ENCODE results near the gene UVRAG. TPM values are rescaled to one million over a fixed set of nuclear protein-coding genes. Genes with fewer than 3 reads are reported as not detected.

Gene UVRAG
- total RNA-seq, 1 donor from 2014 or later, result 24.7 TPM

DNA sequence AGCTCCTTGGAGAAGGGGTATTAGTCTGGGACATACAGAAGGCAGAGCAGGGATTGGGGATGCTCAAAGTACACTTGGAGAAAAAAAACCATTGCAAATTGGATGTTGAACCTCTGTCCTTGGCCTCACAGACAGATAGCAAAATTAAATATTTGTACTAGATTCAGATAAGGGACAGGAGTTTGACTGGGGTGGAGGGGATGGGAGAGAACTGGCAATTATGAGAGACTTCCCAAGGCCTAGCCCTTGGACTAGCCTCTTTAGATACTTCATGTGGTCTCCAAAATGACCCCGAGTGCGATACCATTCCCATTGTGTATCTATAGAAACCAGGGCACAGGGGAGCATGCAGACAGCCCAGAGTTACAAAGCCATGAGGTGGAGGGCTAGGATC, 30.9 kb upstream of the UVRAG start:
- no peak for DNase-seq

DNA sequence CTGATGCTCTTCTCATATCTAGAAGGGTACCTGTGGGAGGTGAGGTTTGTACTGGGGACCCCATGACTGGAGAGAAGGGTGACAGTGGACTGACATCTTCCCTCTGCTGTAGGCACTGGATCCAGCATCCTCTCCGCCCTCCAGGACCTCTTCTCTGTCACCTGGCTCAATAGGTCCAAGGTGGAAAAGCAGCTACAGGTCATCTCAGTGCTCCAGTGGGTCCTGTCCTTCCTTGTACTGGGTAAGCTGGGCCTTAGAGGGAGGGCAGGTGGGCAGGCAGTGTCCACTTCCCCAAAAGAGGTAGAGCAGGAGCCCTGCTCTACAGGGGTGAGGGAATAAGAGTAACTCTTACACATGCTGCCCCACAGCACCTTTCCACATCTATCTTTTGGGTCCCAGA, 30.5 kb upstream of the UVRAG start:
- DNase-seq, result no peak

DNA sequence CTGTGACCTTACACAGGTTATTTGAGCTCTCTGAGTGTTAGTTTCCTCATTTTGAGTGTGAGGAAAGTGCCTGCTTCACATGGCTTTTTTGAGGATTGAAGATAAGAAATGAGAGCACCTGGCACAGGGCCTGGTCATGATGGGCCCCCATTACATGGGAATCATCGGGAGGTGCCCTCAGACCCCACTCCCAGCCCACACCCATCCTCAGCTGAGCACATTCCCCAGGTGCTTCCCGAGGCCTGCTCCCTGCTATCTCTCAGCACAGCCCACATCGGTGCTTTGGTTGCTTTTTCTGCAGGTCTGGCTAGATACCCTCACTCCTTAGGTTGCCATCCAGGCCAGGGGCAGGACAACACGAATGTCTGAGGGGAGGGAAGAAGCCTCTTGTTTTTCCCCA, 29.8 kb upstream of the UVRAG start:
- no peak for DNase-seq

DNA sequence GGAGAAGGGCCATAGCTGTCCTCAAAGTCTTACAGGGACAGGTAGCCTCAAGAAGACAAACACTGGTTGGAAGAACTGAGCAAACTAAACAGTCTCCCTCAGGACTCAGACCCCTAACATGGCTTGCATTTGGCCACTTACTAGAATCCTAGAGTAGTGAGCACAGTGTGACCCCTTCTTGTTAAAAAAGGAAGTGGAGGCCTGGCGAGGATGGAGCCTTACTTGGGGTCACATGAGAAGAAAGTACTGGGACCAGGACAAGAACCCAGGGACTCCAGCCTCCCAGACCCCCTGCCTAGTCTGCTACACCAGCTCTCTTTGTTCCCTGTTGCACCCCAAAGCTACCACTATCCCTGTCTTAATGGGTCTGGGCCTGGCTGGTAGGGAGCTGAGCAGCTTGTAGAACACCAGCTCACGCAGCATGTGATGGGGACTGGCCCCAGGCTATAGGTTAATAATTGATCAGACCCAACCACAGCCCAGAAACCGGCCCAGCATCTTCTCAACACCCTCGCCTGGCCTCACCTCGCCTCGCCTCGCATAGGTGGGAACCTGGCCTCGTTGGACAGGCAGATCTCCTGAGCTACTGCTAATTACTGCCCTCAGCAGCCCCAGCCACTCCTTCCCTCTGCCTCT, 28.8 kb upstream of the UVRAG start:
- DNase-seq, result no peak

DNA sequence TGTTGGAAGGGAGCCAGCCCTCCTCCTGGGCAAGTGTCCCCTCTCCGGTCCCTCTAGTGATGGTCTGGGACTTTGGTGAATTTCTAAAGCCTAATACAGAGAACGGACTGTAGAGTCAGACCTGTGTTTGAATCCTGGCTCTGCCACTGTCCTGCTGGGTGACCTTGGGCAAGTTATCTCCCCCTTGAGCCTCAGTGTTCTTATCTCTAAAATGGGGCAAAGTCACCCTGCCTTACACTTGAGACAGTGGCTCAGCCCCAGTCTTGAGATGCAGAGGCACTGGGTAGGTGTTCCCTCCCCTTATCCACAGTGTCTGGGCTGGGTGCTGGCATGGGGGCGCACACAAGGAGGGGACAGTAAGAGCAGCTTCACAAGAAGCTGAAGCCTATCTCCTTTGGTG, 25.5 kb upstream of the UVRAG start:
- no peak for DNase-seq

DNA sequence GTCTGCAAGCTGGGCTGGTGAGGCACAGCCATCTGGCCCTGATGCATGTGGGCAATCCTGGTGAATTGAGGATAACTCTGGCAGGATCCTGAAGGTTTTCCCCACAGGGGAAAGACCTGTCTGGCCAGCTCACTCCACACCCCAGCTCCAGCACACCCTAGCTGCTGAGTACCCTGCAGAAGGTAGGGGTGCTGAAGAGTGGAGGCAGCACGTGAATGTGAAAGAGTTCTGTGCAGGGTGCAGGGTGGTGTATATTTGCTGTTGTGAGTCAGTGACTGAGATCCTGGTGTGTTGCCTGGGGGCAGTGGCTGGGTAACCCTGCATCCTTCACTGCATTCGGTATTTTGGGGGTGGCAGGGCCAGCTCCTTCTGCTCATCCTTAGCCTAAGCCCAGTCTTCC, 24.0 kb upstream of the UVRAG start:
- DNase-seq, result no peak

DNA sequence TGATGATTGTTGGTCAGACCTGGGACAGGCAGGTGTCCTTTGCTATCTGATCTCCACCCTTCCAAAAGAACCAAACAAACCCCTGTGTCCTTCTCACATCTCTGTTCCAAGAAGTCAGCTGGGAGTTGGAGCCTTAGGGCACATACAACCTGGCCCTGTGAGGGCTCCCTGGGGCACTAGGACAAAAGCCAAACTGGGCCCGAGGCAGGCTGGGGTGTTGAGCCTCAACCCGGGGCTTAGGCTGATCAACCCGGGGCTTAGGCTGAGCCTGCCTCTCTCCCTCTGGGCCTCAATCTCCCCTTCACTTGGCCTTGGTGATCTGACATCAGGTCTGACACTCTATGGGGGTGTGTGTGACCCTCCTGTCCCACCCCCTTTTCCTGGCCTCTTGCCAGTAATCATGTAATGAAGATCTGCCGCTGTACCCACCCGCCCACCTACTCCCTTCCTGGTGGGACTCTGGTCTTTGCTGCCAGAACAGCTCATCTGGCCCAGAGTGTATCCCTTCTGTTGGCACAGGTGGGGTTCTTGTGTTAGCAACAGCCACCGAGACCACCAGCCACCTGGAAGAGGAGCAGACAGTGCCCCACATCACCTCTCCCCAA, 22.8 kb upstream of the UVRAG start:
- DNase-seq, result no peak

DNA sequence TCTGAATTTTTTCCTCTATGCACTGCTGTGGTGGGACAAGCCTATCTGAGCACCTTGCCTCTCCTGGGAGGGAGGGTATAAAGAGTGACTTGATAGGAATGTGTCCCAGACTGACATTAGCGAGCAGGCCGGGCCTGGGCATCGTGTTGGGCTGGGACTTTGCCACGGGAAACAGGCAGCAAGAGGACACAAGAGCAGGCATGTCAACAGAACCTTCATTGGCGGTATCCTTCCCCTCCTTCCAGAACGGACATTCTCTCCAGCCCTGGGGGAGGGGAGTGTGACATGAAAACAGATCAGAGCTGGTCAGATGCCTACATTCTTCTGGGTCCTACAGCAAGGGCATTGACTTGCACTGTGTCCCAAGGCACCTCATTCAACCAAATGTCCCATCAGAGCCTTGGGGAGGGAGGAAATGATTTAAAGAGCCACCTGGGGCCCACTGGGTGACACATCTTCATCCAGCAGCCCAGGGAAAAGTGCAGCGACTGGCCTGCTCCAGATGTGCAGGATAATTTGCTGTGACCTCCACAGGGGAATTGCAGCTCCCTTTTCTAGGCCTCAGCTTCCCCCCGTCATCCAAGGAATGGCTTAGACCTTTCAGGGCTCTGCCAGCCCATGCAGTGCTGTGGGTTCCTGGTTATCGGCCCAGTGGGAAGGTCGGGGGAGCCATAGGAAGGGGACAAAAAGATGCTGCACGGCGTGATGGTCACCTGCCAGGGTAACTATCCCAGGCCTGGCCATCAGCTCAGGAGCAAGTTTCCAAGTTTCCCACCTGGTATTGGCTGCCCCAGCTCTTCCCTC, 21.8 kb upstream of the UVRAG start:
- no peak for DNase-seq

DNA sequence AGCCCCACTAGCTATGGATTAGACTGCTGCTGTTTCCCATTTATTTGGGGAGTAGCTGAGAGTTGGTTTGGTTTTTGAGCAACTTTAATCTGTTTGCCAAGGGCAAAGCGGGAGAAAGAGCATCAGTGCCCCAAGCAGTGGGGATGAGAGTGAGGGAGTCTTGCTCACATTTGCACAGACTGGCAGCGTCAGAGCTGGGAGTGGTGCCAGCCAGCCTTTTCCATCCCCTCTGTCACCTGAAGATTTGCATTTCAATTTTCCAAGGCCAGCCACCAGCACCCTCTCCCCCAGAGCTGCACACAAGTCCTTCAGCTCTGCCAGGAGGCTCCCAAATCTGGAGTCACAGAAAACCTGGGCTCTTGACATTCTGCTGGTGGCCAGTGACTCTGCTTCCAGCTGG, 21.0 kb upstream of the UVRAG start:
- DNase-seq, result peak; percentile 20

DNA sequence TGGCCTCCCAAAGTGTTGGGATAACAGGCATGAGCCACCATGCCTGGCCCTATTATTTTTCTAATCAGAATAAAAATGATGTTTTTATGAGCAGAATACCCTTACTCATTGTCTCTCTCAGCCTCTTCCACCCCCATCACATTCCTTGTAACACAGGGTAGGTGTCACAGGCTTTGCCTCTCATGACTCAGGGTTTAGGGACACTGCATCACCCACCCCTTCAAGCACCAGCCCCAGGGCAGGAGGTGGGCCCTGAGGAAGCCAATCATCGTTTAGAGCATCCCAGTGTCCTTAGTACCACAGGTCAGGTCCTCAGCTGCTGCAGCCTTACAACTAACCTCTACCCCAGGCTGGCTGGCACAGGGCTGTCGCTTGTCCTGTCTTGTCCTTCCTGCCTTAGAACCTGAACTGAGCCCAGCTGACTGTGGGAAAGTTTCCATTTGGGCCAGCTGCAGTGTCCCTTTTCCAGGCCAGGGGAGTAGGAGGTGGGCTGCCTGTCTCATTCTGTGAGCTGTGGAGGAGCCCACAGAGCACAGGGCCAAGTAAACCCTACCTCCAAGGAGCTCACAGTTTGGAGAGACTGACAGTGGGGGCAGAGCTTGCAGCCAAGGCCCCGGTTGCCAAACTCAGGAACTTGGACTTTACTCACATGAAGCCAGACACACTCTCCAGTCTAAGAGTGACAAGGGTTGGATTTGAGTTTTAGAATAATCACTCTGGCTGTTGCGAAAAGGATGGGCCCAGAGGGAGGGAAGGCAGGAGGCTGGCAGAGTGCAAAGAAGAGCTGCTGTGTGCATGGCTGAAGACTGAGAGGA, 19.5 kb upstream of the UVRAG start:
- DNase-seq, result no peak

DNA sequence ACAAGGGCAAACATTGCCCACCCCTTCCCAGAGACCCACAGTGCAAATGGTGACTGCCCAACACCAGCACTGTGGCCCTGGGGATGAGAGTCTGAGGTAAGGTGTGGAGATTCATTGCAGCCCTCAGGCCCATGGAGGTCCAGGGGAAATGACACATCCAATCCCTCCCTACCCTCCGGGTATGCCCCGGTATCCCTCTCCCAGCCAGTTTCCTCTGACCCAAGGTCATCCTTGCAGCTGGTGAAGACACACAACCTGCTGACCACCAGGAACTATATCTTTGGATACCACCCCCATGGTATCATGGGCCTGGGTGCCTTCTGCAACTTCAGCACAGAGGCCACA, 18.9 kb upstream of the UVRAG start:
- DNase-seq, result no peak

DNA sequence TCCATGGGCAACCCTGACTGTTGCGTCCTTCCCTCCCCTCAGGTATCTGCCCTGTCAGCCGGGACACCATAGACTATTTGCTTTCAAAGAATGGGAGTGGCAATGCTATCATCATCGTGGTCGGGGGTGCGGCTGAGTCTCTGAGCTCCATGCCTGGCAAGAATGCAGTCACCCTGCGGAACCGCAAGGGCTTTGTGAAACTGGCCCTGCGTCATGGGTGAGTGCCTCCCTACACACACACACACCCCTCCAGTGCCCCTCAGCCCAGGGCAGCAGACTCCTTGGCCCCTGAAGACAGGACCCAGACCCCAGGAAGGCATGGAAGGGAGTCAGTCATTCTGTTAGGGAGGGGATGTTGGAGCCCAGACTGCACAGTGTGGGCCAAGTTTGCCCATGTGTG, 17.9 kb upstream of the UVRAG start:
- no peak for DNase-seq

DNA sequence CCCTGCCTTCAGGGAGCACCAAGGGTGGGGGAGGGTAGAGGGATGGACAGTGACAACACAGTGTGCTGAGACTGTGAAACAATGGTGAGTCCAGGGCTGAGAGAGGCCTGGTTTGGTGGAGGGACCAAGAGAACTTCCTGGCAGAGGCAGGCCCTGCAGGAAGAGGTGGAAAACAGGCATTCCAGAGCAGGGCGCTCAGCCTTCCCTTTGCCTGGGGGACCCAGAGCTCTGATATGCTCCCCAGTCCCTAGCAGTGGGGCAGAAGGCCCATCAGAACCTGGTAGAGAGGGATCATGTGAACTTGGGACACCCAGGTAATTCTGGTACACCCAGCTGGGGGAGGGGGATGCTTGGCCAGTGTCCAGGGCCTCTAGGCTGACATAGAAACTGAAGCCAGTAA, 17.2 kb upstream of the UVRAG start:
- DNase-seq, result no peak

DNA sequence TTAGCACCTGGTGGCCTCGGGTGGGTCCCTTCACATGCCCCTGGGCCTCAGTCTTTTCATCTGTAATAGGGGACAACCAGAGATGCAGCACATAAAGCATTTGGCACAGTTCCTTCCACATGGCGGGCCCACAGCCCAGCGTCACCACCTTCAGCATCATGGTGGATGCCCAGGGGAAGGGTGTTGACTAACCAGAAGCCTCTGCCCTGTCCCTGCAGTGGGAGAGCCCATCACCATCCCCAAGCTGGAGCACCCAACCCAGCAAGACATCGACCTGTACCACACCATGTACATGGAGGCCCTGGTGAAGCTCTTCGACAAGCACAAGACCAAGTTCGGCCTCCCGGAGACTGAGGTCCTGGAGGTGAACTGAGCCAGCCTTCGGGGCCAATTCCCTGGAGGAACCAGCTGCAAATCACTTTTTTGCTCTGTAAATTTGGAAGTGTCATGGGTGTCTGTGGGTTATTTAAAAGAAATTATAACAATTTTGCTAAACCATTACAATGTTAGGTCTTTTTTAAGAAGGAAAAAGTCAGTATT, 14.8 kb upstream of the UVRAG start:
- no peak for DNase-seq

DNA sequence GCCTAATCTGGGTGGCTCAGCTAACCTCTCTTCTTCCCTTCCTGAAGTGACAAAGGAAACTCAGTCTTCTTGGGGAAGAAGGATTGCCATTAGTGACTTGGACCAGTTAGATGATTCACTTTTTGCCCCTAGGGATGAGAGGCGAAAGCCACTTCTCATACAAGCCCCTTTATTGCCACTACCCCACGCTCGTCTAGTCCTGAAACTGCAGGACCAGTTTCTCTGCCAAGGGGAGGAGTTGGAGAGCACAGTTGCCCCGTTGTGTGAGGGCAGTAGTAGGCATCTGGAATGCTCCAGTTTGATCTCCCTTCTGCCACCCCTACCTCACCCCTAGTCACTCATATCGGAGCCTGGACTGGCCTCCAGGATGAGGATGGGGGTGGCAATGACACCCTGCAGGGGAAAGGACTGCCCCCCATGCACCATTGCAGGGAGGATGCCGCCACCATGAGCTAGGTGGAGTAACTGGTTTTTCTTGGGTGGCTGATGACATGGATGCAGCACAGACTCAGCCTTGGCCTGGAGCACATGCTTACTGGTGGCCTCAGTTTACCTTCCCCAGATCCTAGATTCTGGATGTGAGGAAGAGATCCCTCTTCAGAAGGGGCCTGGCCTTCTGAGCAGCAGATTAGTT, 14.2 kb upstream of the UVRAG start:
- no peak for DNase-seq

DNA sequence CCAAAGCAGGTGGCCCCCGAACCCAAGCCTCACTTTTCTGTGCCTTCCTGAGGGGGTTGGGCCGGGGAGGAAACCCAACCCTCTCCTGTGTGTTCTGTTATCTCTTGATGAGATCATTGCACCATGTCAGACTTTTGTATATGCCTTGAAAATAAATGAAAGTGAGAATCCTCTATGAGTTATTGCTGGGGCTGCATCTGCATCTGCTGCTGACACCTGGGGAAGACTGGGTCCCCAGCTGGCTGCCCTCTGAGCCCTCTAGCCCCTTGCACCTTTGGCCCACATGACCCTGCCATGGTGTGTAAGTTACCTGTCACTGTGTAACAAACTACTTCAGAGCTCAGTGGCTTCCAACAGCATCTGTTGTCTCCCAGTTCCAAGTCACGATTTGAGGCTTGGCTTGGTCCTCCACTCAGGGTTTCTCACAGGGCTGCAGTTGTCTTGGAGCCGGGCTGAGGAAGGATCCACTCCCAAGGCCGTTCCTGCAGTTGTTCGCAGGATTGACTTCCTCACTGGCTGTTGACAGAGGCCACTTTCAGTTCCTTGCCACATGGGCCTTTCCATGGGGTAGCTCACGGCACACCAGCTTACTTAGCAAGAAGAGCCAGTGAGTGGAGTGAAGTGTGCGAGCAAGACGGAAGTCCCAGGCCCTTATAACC, 13.5 kb upstream of the UVRAG start:
- no peak for DNase-seq

DNA sequence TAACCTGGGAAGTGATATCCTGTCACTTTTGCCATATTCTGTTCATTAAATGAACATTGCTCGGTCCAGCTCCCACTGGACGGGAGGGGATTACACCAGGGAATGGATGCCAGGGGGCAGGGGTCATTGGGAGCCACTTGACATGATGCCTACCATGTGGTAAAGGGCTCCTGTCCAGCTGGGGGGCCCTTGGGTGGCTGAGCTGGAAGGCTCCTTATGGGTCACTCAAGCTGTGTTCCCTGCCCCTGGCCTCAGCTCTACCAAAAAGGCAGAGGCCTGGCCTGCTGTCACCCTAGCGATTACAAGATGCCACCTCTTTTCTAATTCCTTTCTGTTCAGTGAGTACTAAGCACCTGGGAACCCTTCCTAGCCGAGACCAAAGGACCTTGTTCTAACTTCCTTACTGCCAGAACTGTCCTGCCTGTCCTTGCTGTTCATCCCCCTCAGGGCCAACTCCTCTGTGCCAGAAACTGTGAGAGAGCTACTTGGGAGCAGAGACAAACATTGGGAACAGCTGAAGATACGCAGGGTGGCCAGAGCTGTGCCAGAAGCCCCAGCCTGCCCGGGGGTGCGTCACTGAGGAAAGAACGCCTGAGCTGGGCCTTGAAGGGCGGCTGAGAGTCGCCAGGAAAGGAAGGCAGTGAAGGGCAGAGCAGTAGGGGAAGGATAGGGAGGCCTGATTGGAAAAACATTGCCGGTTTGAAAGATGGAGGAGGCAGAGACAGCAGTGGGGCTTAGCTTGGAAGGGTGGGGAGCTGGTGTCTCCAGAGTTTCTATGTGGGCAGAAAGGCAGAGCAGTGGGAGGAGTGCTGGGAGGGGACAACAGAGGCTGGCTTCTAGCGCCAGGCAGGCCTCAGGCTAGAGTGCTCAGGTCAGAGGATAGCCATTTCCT, 12.7 kb upstream of the UVRAG start:
- no peak for DNase-seq

DNA sequence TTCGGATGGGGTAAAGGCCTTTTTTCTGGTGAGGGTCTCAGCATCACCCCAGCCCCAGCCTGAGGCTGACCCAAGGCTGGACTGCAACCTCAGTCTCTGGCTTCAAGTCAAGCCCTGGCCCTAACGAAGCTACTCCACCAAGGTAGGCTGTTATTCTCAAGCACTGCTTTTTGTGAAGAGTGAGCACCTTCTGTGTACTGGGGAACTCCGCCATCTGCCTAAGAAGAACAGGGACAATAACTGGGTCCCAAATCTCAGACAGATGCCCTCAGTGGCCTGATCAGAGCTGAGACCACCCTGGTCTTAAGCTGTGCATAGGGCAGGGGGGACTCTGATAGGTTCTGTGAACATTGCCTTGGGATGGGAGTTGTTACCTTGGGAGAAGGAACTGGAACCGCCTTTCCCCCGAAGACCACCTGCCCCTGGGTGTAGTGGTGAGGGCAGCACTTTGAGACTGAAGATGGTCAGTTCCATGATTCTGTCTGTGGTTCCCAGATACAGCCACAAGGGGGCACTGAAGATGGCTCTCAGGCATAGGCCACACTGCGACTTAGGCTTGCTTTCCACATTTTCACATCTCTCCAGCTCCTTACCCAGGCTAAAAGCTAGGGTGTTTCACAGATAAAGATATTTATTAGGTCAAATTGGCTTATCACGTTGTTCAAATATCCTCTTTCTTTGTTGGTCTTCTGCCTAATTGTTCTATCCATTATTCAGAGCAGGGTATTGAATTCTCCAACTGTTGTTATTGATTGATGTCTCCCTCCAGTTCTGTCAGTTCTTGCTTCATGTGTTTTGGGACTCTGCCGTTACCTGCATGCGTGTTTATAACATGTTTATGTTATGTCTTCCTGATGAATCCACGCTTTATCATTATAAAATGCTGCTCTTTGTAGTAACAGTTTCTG, 11.8 kb upstream of the UVRAG start:
- DNase-seq, result peak; percentile 86

DNA sequence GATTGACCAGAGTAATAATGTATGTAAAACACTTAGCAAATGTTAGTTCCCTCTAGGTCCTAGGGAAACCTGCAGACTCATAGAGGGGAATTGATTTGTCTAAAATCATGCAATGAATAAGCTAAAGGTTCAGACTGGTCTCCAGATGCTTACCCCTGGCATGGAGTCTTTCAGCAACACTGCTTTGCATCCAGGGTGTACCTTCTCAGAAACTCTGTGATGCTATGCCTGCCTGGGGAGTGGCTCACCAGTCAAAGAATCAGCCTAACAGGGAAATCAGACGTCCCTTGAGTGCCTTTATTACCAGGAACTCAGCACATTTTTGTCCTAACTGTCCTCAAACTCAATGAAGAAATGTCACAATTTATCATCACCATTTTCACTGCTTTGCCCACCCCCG, 5.9 kb upstream of the UVRAG start:
- DNase-seq, result no peak

DNA sequence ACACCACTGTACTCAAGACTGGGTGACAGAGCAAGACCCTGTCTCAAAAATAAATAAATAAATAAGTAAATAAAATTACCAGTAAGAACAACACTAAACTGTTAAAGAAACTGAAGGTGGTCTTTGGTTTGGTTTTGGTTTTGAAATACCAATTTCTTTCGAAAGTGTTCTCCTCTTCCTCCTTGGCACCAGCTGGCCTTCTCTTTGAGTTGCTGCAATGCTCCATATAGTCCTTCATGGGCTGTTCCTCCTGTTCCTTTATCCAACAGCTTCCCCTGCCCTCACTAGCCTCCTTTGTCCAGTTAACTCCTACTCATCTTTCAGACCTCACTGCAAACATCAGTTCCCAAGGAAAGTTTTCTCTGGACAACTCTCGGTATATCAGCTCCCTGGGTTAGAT, 5.0 kb upstream of the UVRAG start:
- no peak for DNase-seq

Data from tongue (tissue), 2 donors.